Ecto neural progenitor cell (in vitro differentiated cells): ENCODE results near the gene ALLC.
"Not testable (repeated sequence)": the region's sequence is repeated elsewhere in the genome, so short reads cannot be mapped to it uniquely, and the experiment has no call there.

Experiments
- DNase-seq: peaks from one replicate; pipeline ENCODE4 v3.0.0-alpha.2; 2018; ENCODE audit warnings: low spot score

The ALLC gene

GRCh38 chr2:3655871-3656761 lies 1.9 kb upstream of the ALLC start:
- DNase-seq = no peak

DNA sequence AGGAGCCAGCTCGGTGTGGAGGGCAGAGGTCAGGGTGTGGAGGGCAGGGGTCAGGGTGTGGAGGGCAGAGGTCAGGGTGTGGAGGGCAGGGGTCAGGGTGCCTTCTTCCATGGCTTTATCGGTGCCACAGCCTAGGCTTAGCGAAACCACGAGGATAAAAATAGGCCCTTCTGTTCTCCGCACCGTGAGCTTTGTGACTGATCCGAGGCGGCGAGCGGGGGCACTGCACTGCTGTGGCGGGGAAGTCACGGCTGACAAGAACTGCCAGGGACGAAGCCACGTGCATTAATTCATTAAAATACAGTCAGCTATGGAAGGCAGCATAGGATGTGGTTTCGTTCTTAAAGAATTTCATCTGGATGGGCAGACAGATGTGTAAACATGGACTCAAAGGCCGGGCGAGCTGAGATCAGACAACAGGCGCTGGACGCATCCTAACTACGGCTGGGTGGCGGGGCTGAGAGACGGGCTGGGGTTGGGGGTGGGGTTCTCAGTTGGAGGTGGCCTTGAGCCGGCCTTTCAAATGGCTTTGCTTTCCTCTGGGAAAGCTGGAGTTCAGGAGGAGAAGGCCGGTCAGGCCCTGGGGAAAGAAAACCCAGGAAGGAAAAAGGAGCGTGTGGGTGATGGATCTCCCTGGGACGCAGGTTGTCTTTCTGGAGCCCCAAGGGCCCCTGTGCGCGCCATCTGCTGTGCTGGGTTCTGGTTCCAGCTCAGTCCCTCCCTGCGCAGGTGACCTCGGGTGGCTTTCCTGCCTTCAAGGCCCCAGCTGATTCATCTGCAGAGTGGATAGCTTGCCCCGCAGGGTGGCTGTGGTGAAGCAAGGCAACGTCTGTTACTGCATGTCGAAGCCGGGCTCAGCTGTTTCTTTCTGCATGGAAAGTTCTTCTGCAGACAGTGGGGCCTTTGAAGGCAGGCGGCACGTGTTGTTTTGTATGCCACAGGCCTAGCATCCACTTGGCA lies 958 bp upstream of the ALLC start:
- no peak for DNase-seq

GRCh38 chr2:3659447-3660432 lies 1.7 kb downstream of the ALLC start:
- no peak for DNase-seq

GRCh38 chr2:3660640-3661039 lies 2.6 kb downstream of the ALLC start:
- not testable (repeated sequence) for DNase-seq

DNA sequence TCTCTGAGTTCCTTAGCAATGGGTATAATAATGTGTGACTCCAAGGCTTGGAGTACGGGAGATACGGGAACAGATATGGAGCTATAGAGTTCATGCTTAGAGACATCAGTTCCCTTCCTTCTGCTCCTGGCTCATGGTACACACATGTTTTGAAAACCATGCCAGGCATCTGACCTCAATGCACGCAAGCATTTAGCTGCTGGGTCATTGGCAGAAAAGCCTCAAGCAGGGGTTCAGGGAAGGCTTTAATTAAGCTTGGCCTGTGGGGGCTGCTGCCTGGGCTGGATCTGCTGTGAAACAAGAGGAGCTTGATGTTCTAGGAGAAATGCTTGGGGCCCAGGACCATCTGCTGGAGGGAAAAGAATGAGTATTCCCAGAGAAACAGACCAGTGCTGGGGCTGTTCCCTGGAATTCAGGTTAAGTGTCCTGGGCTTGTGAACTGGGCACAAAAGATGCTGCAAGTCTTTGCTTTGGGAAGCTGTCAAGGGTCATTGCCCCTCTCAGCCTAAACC lies 3.2 kb downstream of the ALLC start:
- no peak for DNase-seq

DNA sequence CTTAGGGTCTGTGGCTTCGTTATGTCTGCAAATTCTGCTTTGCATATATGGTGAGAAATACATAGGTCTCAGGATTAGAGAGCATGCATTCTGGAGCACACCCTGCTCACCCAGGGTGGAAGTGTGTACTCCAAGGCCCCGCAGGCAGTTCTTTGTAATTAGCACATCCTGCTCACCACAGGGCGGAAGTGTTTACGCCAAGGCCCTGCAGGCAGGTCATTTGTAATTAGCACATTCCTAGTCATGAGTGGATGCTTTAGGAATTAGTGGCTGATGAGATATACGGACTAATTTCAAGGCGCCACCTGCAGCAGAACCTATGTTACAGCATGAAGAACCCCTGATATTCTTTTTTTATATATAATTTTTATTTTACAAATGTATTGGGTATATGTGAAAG lies 4.2 kb downstream of the ALLC start:
- DNase-seq = no peak

DNA sequence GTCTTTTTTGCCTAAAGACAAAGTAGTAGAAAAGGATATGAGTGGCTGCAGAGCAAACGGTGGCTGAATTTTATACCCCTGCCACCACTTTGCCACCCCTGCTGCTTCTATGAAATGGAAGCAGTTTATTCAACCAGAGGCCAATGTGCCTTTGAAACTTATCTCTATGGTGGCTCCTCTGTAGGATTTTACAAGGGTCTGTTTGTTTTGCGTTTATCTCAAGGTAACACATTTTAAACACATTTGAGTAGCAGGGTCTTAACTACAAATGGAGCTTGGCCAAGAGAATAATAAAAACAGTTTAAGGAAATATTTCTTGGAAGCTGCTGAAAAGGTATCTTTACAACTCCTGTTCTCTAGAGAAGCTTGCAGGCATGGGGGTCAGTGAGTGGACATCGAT lies 6.1 kb downstream of the ALLC start:
- no peak for DNase-seq

- DNase-seq = peak; percentile 16
Measured at GRCh38 chr2:3664925-3665324, 6.9 kb downstream of the ALLC start.

GRCh38 chr2:3665886-3666612 lies 8.0 kb downstream of the ALLC start:
- peak; percentile 8 for DNase-seq

- peak; percentile 20 for DNase-seq
Measured at GRCh38 chr2:3666613-3666975, 8.6 kb downstream of the ALLC start.

GRCh38 chr2:3667151-3667631 lies 9.2 kb downstream of the ALLC start:
- no peak for DNase-seq

DNA sequence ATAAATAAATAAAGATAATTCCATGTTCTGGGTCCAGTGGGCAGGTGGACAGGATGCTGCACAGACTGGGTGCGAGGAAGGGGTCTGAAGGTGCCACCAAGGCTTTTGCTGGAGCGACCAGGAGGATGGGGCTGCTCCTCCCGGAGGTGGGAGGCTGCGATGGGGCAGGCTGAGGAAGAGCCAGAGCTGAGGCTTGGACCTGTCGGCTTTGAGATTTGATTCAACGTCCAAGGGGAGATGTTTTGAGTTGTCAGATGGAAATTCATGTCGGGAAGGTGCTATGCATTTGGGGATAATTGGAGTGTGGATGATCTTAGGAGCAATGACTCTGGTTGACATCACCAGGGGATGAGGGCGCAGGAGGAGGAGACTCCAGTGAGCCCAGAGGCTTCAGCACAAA lies 11.7 kb downstream of the ALLC start:
- DNase-seq = peak; percentile 28

GRCh38 chr2:3670376-3670775 lies 12.4 kb downstream of the ALLC start:
- no peak for DNase-seq

DNA sequence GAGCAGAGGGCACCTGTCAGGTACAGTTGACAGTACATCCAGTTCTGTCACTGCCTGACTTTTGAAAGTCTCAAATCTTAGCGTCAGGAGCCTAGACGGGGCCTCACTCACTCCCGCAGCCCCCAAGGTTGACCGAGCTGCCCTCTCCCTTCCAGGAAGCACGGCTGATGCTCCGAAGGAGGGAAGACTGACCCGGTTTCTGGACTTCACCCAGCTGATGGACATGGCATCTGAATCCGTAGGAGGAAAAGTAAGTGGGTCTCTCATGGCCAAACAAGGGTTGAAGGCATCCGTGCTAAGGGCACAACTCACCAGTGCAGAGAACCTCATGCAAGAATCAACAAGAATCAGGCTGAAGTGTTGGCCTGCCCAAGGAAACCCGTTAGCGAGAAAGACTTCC lies 12.9 kb downstream of the ALLC start:
- no peak for DNase-seq

DNA sequence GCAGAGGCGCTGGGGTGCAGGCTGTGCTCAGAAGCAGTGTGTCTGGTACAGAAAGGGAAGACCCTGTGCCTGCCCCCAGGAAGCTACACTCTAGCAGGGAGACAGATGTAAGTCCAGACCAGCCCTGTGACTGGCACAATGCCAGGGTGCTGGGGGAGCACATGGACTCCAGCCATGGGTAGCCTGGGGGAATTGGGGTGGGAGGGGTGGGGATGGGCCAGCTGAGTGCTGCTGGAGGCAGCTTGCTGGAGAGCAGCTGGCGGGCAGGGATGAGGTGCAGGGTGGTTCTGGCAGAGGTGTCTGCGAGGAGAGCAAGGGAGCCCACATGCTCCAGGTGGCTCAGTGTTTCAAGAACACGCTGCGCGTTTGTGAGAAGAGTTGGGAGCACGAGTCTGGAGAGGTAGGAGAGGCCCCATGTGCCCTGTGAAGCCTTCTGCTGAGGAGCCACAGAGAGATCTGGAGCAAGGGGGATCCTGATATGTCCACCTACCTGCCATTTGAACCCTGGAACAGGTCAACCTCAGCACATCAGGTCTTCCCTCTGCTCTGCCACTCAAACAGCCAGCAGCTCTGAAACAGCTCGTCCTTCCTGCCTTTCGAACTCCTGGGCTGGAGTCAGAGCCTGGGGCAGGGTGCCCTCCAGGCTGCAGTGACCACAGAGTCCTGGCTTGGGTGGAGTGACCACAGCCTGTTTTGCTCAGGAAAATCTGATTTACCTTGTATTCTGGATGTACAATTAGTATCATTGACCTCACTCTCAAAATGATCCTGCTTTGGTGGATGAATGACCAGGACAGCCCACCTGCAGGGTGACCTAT lies 15.1 kb downstream of the ALLC start:
- DNase-seq = no peak

GRCh38 chr2:3674066-3674845 lies 16.3 kb downstream of the ALLC start:
- DNase-seq = no peak

DNA sequence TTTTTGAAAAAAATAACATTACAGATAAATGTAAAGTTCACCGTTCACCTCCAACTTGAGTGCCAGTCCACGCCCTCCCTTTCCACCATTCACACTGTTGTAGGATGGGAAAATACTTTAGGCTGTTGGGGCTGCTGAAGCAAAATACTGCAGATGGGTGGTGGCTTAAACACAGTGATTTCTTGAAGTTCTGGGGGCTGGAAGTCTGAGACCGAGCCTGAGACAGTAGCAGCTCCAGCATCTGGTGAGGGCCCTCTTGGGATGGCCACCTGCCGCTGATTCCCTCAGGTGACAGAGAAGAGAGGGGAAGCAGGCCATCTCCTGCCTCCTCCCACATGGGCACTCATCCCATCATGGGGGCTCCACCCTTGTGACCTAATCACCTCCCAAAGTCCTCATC lies 17.7 kb downstream of the ALLC start:
- no peak for DNase-seq

DNA sequence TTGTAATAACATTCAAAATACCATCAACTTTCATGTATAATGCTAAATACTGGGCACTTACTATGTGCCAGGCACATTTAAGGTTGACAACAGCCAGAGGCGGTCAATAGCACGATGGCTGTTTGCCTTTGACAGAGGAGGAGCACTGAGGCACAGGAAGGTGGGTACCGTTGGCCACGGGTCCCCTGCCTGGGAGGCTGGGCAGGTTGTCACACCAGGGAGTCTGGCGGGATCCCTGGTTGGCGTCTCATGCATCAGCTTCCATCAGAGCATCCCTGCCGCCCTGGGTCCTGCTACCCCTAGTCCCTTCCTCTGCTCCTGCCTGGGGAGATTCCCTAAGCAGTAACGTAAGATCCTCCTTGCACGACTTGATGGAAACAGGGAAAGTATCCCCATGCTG lies 19.4 kb downstream of the ALLC start:
- no peak for DNase-seq

DNA sequence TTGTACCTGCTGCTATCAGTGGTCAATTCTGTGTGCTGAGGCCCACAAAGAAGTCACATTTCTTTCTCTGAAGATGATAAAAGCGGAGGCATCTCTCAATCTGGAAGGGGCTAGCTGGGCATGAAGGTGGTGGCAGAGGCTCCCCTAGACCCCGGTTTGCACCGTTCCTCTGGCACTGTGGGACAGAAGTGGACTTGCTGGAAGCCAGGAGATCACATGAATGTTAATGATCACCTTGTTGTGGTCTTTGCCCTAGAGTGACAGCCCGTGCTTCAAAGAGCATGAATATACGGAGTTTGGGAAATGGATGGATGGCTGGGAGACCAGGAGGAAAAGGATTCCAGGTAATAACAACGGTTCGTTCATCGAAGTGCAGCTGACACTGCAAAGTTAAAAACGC lies 20.2 kb downstream of the ALLC start:
- no peak for DNase-seq
